Measurements from ENCODE around the gene NDRG4.

The NDRG4 gene

DNA sequence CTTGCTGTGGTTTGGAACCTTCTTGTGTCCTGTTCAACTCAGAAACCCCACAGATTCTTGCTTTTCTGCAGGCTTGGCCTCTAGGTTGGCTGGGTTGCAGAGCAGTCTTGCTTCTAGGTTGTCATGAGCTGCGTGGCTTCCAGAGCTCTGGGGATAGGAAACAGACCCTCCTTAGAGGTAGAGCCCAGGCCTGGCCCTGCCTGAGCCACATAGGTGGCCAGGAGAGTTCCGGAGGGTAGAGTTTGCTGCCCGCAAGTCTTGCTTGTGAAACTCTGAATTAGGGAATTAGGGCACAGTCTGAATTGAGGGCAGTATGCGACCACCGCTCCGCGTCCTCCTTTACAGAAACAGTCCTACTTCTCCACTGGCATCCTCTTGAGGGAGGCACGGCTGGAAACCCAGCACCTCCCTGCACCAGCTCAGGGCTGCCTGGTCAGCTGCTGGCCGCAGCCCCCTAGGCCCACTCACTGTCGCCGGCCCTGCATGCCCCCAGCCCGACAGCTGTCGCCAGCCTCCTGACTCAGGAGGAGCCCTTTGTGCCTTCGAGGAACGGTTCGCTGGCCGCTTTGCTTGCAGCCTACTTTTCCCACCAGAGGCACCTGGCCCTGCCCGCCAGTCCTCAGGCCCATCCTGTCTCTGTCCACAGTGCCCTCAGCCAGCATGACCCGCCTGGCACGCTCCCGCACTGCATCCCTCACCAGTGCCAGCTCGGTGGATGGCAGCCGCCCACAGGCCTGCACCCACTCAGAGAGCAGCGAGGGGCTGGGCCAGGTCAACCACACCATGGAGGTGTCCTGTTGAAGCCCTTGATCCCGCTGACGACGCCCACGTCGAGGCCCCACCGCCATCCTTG lies 11.1 kb downstream of the NDRG4 start:
- DNase-seq, result no peak

DNA sequence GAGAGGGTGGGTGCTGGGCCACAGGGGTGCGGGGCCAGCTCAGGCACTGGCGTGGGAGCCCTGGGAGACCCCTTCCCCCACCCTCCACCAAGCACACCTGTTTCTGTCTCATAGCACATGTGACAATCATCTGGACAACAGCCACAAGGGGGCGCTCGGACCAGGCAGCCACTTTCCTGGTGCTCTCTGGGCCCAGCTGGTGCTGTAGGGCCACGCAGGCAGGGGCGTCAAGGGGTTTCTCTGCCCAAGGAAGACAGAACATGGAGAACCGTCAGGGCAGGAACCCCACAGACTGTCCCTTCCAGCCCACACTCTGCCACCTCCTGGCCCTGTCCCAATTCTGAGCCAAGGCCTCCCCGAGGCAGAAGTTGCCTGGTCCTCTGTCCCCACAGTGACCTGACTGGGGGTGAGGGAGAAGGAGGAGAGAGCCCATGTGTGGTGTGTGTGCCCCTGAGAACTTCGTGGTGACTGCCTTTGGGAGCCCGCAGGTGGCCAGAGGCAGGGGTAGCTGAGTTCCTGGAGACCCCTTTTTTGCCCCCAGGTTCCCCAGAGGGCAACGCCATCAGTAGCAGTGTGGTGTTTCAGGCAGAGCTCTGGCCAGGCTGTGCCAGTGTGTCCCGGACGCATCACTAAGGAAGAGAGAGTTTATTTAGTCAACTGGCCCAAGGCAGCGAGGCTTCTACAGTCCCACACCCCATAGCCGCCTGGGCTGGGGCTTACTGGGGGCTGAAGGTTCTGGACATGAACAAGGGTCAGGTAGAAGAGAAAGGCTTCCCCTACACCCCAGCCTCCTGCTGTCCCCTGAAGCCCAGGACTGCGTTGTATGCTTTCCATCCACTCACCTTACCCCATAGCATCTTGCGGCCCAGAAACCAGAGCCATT lies 12.2 kb downstream of the NDRG4 start:
- DNase-seq, result peak; percentile 84 to 87

DNA sequence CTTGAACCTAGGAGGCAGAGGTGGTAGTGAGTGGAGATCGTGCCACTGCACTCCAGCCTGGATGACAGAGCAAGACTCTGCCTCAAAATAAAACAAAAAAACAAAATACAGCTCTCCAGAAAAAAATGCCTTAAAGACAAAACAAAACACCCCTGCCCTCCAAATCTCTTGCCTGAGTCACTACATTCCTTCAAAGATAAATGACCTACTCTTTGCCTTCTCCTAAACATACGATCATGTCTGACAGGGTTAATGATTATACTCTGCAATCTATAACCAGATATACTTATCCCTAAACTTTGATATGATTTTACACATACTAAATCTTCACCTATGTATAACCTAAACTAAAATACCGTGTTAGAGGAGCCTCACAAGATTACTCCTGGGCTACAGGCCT lies 13.9 kb downstream of the NDRG4 start:
- DNase-seq, result no peak

DNA sequence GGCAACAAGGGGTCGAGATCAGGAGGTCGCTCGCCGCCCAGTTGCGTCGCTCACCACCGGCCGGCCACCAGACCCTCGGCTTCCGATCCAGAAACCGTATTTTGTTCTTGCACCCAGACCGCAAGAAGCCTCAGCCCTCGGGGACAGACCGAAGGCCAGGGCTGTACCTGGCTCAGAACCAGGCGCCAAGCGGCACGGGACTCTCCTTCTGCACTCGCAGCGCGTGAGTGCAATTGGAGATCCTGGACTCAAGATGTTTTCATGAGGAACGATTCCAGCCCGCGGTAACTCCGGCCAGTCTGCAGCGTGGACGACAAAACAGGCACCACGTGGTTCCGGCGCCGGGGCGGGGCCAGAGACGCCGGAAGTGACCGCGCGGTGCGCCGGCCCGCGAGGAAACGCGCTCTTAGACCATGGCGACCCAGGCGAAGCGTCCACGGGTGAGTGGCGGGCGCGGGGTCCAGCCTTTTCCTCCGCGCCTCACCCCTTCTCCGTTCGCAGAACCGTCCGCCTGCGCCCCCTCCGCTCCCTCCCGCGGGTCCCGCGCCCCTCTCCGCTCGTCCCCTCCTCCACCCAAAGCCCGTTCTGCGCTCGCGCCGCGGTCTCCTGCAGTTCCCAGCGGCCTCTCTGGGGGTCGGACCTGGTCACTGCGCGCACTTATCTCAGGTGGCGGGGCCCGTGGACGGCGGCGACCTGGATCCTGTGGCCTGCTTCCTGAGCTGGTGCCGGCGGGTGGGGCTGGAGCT lies 15.4 kb downstream of the NDRG4 start, which contains the start of gene SETD6:
TSS of gene SETD6 (plus strand) at position 393 of the 746 bp plus-strand sequence. CDS start at position 414, 21 bp downstream.
- peak; percentile 63 to 70 for DNase-seq

DNA sequence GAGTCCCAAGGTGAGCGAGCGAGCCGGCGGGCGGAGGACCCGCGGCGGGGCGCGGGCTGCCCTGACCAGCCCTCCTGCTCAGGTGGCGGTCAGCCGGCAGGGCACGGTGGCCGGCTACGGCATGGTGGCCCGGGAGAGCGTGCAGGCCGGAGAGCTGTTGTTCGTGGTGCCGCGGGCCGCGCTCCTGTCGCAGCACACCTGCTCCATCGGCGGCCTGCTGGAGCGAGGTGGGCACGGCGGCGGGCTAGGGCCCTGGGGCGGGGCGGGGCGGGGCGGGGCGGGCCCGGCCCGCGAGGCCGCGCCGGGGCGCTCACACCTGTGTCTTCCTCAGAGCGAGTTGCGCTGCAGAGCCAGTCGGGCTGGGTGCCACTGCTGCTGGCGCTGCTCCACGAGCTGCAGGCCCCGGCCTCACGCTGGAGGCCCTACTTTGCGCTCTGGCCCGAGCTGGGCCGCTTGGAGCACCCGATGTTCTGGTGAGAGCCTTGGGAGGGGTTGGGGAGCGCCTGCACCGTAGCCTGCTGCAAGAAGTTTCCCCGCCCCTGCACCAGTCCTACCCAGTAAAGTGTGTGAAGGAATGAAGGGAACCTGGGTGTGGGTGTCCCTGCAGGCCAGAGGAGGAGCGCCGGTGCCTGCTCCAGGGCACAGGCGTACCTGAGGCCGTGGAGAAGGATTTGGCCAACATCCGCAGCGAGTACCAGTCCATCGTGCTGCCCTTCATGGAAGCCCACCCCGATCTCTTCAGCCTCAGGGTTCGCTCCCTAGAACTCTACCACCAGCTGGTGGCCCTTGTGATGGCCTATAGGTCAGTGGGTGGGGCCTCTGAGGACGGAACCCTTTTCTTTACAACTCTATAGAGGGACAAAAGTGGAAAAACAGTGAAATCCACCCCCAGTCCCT lies 16.2 kb downstream of the NDRG4 start:
- DNase-seq, result peak; percentile 32 to 48

DNA sequence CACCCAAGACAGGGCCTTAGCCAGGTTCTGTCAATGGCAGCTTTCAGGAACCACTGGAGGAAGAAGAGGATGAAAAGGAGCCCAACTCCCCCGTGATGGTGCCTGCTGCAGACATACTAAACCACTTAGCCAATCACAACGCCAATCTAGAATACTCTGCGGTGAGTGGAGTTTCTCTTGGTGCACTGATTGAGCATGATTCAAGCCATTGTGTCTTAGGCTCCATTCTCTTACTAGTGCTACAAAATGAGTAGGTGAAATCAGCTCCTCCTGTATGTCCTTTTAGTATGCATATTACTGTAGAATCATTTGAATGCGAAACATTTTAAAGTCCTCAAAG lies 16.8 kb downstream of the NDRG4 start:
- no peak for DNase-seq

DNA sequence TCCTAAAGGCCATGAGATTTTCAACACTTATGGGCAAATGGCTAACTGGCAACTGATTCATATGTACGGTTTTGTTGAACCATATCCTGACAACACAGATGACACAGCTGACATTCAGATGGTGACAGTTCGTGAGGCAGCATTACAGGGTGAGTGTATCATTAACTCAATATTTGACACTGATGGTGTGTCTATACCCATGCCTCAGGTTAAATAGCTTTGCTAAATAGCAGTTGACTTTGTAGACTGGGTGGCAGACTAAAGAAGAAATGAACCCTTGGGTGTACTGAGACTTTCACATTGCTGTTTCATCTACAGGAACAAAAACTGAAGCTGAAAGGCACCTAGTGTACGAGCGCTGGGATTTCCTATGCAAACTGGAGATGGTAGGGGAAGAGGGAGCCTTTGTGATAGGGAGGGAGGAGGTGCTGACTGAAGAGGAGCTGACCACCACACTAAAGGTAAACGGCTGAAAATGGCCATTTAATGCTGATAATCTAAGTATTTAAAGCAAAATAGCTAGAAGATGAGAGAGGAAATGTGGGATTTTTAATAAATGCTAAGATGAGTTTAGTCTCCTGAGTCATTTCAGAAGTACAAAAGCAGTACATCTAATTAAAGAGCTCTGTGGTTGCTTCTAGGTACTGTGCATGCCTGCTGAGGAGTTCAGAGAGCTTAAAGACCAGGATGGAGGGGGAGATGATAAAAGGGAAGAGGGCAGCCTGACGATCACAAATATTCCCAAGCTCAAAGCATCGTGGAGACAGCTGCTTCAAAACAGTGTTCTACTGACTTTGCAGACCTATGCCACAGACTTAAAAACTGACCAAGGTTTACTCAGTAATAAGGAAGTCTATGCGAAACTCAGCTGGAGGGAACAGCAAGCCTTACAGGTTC lies 18.4 kb downstream of the NDRG4 start:
- no peak for DNase-seq

DNA sequence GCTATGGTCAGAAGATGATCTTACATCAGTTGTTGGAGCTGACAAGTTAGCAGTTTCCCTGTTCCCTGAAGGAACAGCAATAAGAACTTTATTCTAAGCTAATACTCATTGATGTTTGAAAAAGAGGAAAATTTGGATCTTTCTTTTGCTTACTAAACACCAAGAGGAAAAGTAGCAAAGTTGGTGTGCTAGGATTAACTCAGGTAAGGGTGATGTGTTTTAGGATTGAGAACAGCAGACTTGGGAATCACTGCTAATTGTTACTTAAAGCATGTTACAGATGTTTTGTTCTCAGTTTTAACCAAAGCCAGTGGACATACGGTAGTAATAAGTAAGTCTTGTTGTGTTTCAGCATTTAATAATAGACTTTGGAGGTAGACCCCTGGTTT lies 19.0 kb downstream of the NDRG4 start:
- DNase-seq, result no peak

DNA sequence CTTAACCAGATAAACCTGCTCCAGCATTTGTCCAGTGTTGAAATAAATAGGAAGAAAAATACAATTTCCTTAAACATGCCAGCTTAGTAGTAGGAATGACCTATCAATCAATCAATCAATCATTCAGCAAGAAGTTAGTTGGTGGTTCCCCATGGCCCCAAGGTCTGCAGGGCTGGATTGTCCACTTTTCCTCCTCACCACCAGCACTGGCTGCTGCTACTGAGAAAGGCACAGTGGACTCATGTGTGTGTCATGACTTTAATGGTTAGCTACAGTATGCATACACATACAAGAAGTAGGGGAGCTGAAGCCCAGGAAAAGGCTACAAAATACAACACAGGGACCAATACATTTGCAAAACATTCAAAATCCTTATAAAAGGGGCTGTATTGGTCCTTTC lies 19.8 kb downstream of the NDRG4 start:
- DNase-seq, result no peak

DNA sequence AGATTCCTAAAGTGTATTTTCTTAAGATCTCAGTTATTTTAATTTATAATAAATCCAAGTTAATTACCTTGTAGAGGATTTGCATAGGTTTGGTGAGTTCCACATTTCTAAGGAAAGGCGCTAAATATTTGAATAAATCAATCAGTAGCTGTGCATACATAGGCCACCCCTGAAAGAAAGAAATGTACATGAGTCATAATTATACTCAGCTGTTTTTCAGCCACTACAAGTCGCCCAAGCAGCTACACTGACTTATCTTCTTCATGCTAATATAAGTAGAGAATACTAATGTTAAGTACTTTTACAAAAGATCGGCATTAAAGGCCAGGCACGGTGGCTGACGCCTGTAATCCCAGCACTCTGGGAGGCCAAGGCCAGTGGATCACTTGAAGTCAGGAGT lies 30.2 kb downstream of the NDRG4 start:
- no peak for DNase-seq

DNA sequence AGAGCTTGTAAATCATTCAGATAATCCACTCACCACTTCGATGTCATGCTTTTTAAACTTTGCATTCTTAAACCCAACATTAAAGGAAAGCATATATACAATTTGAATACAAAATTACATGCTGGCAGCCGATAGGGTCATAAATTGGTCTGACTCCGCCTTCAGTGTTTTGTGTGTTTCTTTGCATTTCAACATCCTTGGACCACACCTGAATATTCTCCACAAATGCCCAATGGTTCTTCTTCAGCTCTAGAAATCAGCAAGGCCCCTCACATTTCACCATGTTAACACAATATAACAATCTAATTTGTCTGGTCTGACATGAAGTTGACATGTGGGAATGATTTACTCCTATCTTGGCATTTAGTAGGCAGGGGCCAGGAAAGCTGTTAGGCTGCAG lies 32.5 kb downstream of the NDRG4 start:
- DNase-seq, result no peak

DNA sequence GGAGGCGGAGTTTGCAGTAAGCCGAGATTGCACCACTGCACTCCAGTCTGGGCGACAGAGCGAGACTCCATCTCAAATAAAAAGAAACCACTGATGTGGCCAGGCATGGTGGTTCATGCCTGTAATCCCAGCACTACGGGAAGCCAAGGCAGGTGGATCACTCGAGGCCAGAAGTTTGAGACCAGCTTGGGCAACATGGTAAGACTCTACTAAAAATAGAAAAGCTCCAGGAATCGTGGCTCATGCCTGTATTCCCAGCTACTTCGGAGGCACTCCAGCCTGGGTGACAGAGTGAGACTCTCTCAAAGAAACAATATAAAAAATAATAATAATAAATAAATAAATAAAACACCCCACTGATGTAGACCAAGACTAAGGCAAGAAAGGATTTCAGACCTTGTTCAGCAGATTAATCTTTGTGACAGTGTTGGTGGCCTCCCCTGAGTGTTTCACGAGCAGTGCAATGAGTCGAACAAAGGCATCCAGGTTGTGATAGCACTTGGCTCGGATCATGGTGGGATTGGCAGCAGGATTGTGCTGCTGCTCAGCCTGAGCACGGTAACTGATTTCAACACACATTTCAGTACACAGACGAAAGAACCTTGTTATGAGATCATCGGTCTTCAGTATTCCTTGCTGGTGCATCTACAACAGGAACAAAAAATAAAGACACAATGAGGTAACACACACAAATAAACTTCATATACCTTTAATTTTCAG lies 34.0 kb downstream of the NDRG4 start:
- no peak for DNase-seq

DNA sequence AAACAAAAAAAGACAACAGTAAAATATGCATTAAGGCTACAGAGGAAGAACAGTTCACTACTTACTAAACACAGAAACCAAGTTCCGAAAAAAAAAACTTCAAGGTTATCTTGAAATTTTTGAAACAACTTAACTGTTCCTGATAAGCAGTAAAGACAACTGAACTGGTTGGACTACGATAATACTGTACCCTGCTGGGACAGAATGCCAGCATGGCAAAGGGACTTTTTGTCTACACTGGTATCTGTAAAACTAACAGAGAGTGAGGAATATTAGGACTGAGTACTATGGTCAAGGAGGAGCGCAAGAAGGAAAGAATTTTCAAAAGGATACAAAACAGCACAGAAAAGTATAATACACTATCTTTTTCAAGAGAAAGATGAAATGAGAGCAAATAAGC lies 35.2 kb downstream of the NDRG4 start:
- no peak for DNase-seq

DNA sequence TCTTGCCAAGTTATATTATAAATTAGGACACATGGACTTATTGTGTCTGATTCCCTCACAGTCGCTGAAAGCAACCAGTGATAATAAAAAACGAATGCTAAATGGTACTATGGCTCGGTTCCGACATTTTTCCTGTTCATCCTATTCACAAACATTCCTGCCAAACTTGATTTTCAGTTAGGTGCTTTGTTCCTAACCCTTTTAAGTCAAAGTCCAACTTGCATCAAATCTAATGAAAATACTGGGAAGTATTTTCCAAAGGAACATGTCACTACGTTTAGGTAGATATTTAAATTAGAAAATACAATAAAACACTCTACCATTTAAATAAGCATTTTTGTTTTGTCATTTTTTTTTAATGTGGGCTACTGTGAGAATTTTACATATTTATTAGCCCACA lies 36.3 kb downstream of the NDRG4 start:
- DNase-seq, result no peak

DNA sequence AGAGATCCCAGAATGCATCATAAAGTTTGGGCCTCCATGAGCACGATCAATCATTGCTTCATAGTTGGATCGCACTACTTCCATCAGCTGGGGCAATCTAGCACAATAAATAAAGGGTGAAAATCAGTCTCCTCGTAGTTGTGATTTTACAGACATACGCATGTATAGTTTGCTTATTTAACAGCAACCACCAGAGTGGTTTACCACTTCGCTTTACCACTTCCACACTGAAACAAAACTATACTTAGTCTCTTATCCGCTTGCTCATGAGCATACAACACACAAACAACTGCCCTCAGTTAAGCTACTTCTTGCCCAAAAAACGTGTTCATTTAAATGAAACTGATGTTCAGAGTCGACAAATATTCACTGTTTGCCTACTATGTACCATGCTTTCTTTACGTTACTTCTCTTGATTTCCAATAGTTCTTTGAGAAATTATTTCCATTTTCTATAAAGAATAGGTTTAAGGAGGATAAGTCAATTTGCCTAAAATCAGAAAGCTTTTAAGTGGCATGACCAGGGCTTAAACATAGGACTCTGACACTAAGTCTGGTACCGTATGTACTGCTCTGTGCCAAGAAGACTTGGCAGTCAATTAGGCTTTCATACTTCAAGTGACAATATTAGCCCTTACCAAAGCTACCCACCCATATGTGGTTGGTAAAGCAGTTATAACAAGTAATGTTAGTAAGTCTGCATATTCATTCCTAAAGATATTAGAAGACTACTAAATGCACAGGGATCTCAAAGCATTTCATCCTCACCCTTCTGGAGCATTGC lies 37.4 kb downstream of the NDRG4 start:
- no peak for DNase-seq

DNA sequence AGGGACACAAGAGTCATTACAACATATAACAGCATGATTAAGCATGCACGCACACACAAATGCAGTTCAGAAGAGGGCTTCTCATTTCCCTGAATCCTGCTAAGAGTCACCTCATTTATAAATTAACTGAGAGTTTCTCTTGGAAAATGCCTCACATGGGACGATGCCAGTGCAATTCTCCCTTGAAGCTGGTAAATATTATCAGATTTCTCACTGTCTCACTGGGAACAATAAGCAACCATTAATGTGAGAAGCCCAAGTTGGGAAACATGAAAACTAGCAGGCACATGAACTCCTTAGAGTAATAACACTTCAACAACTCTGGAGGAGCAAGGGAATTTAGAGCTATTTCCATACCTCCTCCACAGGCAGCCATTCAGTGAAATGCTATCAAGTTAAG lies 41.8 kb downstream of the NDRG4 start:
- DNase-seq, result no peak

DNA sequence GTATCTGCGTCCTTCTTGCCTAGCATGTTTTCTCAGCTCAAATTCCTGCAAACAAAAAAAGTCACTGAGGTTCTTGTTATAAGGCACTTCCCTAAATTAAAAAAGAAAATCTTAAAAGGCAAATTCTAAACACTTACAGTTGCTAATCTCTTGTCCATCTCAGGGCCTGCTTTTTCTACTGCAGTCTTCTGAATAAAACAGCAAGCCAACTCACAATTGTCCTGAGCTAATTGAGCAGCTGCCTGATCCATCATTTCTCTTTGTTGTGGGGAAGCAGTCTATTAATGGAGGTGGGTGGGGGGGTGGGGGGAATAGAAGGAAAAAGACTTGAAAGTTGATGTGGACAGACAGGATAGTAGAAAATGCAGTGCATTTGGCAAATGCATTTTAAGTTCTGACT lies 42.3 kb downstream of the NDRG4 start:
- no peak for DNase-seq

DNA sequence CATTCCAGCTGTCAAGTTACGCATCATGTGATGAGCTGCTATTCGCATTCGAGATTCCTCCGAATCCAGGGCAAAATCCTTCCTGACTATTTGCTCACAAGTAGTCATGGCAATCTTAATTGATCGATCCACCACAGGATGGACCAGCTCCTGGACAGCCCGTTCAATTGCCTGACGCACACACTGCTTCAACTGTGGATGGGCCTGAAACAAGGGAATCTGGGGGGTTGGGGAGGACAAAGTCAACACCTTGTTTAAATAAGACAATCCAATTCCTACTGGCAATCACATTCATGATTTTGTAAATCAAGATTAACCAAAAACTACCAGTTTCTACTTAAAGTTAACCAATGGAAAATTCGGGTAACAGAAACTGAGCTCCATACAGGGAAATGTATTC lies 43.7 kb downstream of the NDRG4 start:
- DNase-seq, result no peak

DNA sequence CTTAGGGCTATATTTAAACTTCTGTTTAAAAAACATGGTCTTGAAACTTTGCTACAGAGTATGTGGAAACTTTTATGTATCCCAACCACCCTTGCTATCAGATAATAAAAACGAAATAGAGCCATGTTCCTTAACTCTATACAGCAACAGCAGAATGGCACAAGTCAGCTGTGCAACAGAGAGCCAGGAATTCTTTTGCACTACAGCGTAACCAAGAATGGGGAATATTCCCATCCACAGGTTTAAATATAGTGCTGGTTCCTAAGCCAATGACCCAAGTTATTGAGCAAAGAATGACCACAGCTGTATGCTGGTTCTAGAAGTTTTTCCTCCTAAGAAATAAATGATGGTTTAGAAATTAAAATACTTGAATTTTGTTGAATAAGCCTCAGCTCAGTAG lies 48.4 kb downstream of the NDRG4 start:
- no peak for DNase-seq

DNA sequence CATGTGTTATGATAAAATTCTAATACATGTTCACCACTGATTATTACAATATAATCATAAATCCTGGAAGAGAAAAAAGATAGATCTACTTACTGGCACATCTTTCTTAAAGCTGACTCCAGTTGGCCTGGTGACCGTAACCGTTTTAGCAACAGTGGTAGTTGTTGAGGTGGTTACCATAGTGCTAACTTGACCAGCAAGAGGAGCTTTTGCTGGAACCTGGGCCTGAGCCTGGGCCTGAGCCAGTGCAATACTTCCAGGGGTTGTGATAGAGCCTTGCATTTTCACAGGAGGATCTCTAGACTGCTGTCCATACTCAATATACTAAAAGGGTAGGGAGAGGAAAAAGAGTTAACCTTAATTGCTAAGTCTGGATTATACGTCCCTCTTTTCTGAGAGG lies 51.6 kb downstream of the NDRG4 start:
- DNase-seq, result no peak
